IPS-15b (cell line): ENCODE data around the gene CCDC172.
"Not testable (repeated sequence)": the region's sequence is repeated elsewhere in the genome, so short reads cannot be mapped to it uniquely, and the experiment has no call there.

Source experiments
- H3K27me3 ChIP-seq: one replicate; pipeline ENCODE4 v1.6.1; 2013; ENCODE audit warnings: low read length; ENCODE audit not compliant: control insufficient read depth, insufficient read depth
- H3K36me3 ChIP-seq: one replicate; pipeline ENCODE4 v1.6.1; 2013; ENCODE audit warnings: low read length; ENCODE audit not compliant: control insufficient read depth, insufficient read depth
- H3K4me1 ChIP-seq: one replicate; pipeline ENCODE4 v1.6.1; 2013; ENCODE audit warnings: mild to moderate bottlenecking, low read length; ENCODE audit not compliant: control insufficient read depth, insufficient read depth
- H3K4me3 ChIP-seq: one replicate; pipeline ENCODE4 v1.5.1; 2013; ENCODE audit warnings: low read depth, low read length
- H3K9ac ChIP-seq: one replicate; pipeline ENCODE4 v1.6.1; 2013; ENCODE audit warnings: low read depth, mild to moderate bottlenecking, low read length
- H3K9me3 ChIP-seq: one replicate; pipeline ENCODE4 v1.6.1; 2013; ENCODE audit warnings: mild to moderate bottlenecking, low read length; ENCODE audit not compliant: control insufficient read depth, insufficient read depth

The CCDC172 gene

DNA sequence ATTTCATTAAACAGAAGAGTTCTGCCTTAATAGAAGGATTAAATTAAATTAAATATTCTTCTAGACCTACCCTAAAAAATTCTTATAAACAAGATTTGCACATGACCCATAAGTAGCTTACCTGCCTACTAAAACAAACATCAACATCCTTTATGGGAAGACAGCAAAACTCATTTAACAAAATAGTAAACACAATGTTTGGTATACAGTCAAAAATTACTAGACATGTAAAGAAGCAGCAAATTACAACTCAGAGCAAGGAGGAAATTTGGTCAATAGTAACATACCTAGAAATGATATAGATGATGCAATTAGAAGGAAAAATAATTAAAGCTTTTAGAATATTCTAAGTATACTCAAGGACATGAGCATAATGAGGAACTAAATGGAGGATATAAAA lies 27.9 kb downstream of the CCDC172 start:
- Histone ChIP-seq H3K4me3 (no peak overlapping the region), H3K4me1 (no peaks in the 10 kb centered on the region)

DNA sequence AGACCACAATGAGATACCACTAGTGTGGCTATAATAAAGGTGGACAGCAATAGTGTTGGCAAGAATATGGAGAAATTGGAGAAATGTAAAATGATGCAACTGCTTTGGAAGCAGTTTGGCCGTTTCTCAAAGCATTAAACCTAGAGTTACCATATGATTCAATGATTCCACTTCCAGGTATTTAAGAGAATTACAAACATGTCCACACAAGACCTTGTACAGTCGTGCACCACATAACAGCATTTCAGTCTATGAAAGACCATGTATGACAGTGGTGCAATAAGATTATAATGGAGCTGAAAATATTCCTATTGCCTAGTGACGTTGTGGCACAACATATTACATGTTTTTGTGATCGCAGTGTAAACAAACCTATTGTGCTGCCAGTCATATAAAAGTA lies 29.6 kb downstream of the CCDC172 start:
- Histone ChIP-seq H3K4me1 (no peaks in the 10 kb centered on the region), H3K9me3 (no peaks in the 10 kb centered on the region), H3K36me3 (no peaks in the 10 kb centered on the region), H3K27me3 (no peaks in the 10 kb centered on the region), H3K9ac (no peak overlapping the region), H3K4me3 (no peak overlapping the region)

More for the DNA sequence above, 27.9 kb downstream of the CCDC172 start:
- H3K9ac ChIP-seq: no peak overlapping the region
- H3K9me3 ChIP-seq: no peaks in the 10 kb centered on the region
- H3K27me3 ChIP-seq: no peaks in the 10 kb centered on the region
- H3K36me3 ChIP-seq: no peaks in the 10 kb centered on the region

GRCh38 chr10:116355341-116355740 lies 31.1 kb downstream of the CCDC172 start:
- Histone ChIP-seq H3K9me3 (no peaks in the 10 kb centered on the region), H3K4me1 (no peaks in the 10 kb centered on the region), H3K4me3 (no peak overlapping the region), H3K9ac (no peak overlapping the region), H3K27me3 (no peaks in the 10 kb centered on the region), H3K36me3 (no peaks in the 10 kb centered on the region)

- H3K4me1 ChIP-seq: no peaks in the 10 kb centered on the region
These were observed 32.6 kb downstream of the CCDC172 start for GRCh38 chr10:116356833-116357232.

DNA sequence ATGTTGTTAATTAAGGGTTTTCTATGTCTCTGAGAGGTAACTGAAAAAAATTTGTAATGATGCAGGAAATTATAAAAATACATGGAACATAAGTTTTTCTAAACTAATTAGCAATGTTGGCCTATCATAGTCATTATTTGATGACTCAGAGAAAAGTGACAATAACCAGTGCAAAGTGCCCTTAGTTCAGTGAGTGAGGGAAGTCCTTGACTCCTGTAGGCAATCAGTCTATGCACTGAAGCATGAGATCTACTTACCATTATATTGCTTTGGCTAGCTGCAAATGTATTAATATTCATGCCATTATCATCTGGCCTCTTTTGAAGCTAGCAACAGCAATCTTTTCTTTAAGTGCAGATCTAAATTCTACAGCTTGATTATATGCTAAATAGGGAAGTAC lies 40.6 kb downstream of the CCDC172 start:
- Histone ChIP-seq H3K27me3 (no peaks in the 10 kb centered on the region), H3K4me1 (no peaks in the 10 kb centered on the region), H3K36me3 (no peaks in the 10 kb centered on the region), H3K9ac (no peak overlapping the region), H3K9me3 (no peaks in the 10 kb centered on the region), H3K4me3 (no peak overlapping the region)

More at GRCh38 chr10:116356833-116357232, 32.6 kb downstream of the CCDC172 start:
- Histone ChIP-seq H3K36me3 (no peaks in the 10 kb centered on the region), H3K4me3 (no peak overlapping the region), H3K9me3 (no peaks in the 10 kb centered on the region), H3K9ac (no peak overlapping the region), H3K27me3 (no peaks in the 10 kb centered on the region)

- H3K9me3 ChIP-seq: no peaks in the 10 kb centered on the region
- no peaks in the 10 kb centered on the region for H3K36me3 ChIP-seq
- no peak overlapping the region for H3K4me3 ChIP-seq
- H3K4me1 ChIP-seq: no peaks in the 10 kb centered on the region
- no peaks in the 10 kb centered on the region for H3K27me3 ChIP-seq
- H3K9ac ChIP-seq: no peak overlapping the region
These were observed 47.5 kb downstream of the CCDC172 start for GRCh38 chr10:116371737-116372136.

- Histone ChIP-seq H3K4me1 (no peaks in the 10 kb centered on the region), H3K36me3 (no peaks in the 10 kb centered on the region), H3K9ac (no peak overlapping the region), H3K27me3 (no peaks in the 10 kb centered on the region), H3K4me3 (no peak overlapping the region), H3K9me3 (no peaks in the 10 kb centered on the region)
These were observed 58.0 kb downstream of the CCDC172 start for GRCh38 chr10:116382290-116382689.

- no peak overlapping the region for H3K9ac ChIP-seq
- H3K4me1 ChIP-seq: no peaks in the 10 kb centered on the region
- no peaks in the 10 kb centered on the region for H3K27me3 ChIP-seq
- H3K36me3 ChIP-seq: no peaks in the 10 kb centered on the region
- H3K4me3 ChIP-seq: no peak overlapping the region
- H3K9me3 ChIP-seq: no peaks in the 10 kb centered on the region
These were observed 61.1 kb downstream of the CCDC172 start for GRCh38 chr10:116385311-116385710.

DNA sequence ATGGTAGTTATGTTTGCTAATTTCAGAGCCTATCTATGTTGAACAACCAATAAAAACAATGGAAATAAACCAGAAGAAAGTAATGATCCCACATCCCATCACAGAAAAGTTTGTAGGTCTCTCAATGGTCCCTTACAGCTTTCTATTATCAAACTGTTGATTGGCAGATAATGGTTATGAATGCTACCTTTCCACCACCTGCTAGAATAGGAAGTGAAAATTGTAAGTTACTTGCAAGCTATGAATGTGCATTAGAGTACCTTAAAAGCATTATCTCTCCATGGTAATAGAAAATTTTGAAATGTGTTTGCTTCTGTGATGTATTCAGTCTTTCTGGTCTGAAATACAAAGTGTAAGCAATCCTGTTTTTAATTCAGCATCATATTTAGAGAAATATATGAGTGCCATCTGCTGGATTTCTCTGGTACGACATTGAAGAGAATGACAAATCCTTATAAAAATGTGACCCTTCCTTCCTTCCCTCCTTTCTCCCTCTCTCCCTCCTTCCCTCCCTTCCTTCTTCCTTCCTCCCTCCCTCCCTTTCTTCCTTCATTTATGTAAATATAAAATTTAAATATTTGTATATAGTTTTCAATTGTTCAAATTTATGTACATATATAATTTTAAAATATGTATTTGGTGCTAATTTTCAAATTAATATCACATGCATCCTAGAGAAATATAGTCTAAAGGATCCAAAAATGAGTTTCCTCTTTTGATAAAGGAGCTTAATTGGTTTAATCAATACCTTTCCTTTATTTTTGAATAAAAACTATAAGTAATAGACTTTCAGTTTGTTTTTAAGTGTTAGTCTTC lies 62.0 kb downstream of the CCDC172 start:
- Histone ChIP-seq H3K4me1 (no peaks in the 10 kb centered on the region), H3K9me3 (no peaks in the 10 kb centered on the region), H3K9ac (no peak overlapping the region), H3K36me3 (no peaks in the 10 kb centered on the region), H3K27me3 (no peaks in the 10 kb centered on the region), H3K4me3 (no peak overlapping the region)

DNA sequence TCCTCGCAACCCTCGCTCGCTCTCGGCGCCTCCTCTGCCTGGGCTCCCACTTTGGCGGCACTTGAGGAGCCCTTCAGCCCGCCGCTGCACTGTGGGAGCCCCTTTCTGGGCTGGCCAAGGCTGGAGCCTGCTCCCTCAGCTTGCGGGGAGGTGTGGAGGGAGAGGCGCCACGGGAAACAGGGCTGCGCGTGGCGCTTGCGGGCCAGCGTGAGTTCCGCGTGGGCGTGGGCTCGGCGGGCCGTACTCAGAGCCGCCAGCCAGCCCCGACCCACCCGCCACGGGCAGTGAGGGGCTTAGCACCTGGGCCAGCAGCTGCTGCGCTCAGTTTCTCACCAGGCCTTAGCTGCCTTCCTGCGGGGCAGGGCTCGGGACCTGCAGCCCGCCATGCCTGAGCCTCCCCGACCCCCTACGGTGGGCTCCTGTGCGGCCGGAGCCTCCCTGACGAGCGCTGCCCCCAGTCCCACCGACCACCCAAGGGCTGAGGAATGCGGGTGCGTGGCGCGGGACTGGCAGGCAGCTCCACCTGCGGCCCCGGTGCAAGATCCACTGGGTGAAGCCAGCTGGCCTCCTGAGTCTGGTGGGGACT lies 69.1 kb downstream of the CCDC172 start:
- not testable (repeated sequence) for H3K4me1 ChIP-seq, H3K4me3 ChIP-seq, H3K36me3 ChIP-seq, H3K9me3 ChIP-seq, H3K27me3 ChIP-seq, H3K9ac ChIP-seq

DNA sequence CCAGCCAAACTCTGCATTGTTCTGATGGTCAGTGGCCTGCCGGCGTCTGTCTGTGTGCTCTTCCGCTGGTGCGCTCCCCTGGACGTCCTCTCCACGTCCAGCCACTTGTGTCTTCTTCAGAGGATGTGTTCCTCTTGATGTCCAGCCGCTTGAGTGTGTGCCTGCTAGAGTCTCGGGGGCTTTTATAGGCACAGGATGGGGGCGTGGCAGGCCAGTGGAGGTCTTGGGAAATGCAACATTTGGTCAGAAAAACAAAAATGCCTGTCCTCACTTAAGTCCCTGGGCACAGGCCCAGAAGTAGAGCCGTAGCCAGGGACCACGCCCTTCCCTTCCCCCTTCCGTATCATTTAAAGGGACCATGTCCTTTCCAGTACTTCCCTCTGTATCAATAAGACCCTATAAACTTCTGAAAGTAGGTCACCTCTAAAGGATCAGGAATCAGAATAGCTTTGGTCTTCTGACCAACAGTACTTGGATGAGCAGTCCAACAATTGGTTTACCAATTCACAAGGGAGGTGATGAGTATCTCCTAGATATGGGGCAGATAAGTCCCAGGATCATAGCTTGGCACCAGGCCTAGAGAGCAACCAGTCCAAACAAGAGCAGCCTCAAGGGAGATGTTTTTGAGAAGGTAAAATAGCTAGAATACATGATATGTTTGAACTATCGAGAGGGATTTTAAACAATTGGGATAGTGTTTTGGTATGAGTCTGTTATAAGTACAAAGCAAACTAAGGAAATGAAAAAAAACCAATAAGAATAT lies 71.2 kb downstream of the CCDC172 start:
- Histone ChIP-seq H3K4me1 (peaks cover 2% of the 10 kb centered on the region), H3K9ac (no peak overlapping the region), H3K27me3 (no peaks in the 10 kb centered on the region), H3K9me3 (no peaks in the 10 kb centered on the region), H3K36me3 (no peaks in the 10 kb centered on the region), H3K4me3 (no peak overlapping the region)

- peaks cover 2% of the 10 kb centered on the region for H3K4me1 ChIP-seq
- H3K4me3 ChIP-seq: no peak overlapping the region
- no peaks in the 10 kb centered on the region for H3K27me3 ChIP-seq
- no peaks in the 10 kb centered on the region for H3K9me3 ChIP-seq
- H3K36me3 ChIP-seq: no peaks in the 10 kb centered on the region
- no peak overlapping the region for H3K9ac ChIP-seq
These were observed 74.0 kb downstream of the CCDC172 start for GRCh38 chr10:116398224-116398623.
